ENCODE results near the gene PNPLA1. TPM values are rescaled to one million over a fixed set of nuclear protein-coding genes. Genes with fewer than 3 reads are reported as not detected.

Gene PNPLA1
- total RNA-seq, 1 donor from 2014 or later = 0.35 TPM

DNA sequence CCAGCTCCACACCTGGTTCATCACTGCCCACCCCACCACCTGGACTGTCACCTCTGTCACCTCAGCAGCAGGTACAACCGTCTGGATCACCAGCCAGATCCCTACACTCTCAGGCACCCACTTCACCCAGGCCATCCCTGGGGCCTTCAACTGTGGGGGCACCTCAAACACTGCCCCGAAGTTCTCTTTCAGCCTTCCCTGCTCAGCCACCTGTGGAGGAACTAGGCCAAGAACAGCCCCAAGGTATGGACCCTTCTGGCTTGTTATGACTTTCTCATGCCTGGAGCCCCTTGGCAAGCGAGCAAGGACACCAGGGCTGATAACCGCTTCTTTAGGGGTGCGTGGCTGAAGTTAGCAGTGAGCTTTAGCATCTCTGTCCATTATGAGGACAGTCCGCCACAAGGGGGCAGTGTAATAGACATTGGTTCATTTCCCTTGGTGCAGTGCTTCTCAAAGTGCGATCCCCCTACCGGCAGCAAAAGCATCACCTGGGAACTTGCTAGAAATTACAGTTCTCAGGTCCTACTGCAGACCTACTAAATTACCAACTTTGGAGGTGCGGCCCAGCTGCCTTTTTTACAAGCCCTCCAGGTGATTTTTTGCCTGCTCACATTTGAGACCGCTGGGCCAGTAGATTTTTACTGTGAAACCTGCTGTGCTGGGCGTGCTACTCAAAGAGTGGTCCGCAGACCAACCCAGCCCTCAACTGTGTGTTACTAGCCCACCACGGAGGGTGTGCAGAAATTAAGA lies 32.5 kb downstream of the PNPLA1 start:
- Histone ChIP-seq H3K4me3 (no peak overlapping the region), H3K27ac (no peak overlapping the region), H3K27me3 (peaks cover 5% of the 10 kb centered on the region), H3K36me3 (no peaks in the 10 kb centered on the region), H3K4me1 (no peaks in the 10 kb centered on the region), H3K9me3 (no peaks in the 10 kb centered on the region)
- intact Hi-C loops (cut with DNase I) = no loop called here
- DNase-seq (peak; percentile 76), ATAC-seq (peak; percentile 97)
- TF ChIP-seq, protein P1, sequence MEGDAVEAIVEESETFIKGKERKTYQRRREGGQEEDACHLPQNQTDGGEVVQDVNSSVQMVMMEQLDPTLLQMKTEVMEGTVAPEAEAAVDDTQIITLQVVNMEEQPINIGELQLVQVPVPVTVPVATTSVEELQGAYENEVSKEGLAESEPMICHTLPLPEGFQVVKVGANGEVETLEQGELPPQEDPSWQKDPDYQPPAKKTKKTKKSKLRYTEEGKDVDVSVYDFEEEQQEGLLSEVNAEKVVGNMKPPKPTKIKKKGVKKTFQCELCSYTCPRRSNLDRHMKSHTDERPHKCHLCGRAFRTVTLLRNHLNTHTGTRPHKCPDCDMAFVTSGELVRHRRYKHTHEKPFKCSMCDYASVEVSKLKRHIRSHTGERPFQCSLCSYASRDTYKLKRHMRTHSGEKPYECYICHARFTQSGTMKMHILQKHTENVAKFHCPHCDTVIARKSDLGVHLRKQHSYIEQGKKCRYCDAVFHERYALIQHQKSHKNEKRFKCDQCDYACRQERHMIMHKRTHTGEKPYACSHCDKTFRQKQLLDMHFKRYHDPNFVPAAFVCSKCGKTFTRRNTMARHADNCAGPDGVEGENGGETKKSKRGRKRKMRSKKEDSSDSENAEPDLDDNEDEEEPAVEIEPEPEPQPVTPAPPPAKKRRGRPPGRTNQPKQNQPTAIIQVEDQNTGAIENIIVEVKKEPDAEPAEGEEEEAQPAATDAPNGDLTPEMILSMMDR (IDR thresholded peaks at IDR 0.05) = peak; percentile 94

DNA sequence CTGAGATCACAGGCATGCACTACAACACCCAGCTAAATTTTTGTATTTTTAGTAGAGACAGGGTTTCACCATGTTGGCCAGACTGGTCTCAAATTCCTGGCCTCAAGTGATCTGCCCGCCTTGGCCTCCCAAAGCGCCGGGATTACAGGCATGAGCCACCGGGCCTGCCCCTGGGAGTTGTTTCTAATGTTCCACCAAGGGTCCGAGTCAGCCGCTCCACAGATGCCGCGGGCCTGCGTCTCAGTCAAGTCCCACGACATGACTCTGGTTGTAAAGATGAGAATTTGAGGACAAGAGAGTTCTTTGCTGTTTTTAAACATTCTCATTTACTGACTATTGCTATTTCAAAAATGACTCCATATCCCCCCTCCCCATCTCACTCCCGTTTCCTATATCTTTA lies 36.0 kb downstream of the PNPLA1 start:
- ATAC-seq = no peak
- TF ChIP-seq, protein P1 (IDR thresholded peaks at IDR 0.05) = no peak
- intact Hi-C loops (cut with DNase I) = no loop called here
- H3K27ac ChIP-seq = no peak overlapping the region
- no peaks in the 10 kb centered on the region for H3K4me1 ChIP-seq
- H3K36me3 ChIP-seq = no peaks in the 10 kb centered on the region
- DNase-seq = no peak
- H3K9me3 ChIP-seq = no peaks in the 10 kb centered on the region
- H3K27me3 ChIP-seq = no peaks in the 10 kb centered on the region
- H3K4me3 ChIP-seq = no peak overlapping the region

DNA sequence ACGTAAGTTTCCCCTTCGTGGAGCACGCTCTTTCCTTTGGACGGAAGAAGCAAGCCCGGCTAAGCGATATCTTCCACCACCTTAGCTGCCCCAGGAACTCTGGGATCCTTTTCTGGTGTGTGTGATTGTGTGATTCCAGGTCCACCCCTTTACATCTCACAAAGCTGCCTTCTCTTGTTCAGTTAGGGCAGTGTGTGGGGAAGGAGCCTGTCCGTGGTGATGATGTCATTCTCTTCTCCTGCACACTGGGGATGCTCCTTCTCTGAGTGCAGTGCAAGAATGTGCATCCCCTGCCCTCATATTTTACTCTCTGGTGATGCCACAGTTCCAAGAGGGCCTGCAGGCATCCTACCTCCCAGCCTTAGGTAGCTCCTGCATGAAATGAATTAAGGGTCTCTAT lies 36.5 kb downstream of the PNPLA1 start:
- H3K4me1 ChIP-seq = no peaks in the 10 kb centered on the region
- TF ChIP-seq, protein P1 (IDR thresholded peaks at IDR 0.05) = no peak
- no peaks in the 10 kb centered on the region for H3K9me3 ChIP-seq
- H3K27me3 ChIP-seq = no peaks in the 10 kb centered on the region
- H3K36me3 ChIP-seq = no peaks in the 10 kb centered on the region
- no peak overlapping the region for H3K27ac ChIP-seq
- no peak overlapping the region for H3K4me3 ChIP-seq
- intact Hi-C loops (cut with DNase I) = no loop called here
- DNase-seq (no peak), ATAC-seq (no peak)

DNA sequence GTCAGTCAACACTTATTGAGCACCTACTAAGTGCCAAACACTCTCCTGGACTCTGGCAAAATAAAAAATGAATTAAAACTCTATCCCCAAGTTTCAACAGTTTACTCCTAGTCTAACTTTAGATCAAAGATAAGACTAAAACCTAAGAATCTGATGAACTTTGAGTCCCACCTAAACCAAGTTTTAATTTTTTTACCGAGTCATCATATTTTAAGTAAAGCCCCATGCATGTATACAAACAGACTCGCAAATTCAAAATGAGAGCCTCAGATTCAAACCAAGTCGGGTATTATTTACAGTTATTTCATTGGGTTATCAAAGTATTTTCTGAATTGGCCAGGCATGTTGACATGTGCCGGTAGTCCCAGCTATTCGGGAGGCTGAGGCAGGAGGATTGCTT lies 38.7 kb downstream of the PNPLA1 start:
- TF ChIP-seq, protein P1 (IDR thresholded peaks at IDR 0.05) = no peak
- intact Hi-C loops (cut with DNase I) = no loop called here

DNA sequence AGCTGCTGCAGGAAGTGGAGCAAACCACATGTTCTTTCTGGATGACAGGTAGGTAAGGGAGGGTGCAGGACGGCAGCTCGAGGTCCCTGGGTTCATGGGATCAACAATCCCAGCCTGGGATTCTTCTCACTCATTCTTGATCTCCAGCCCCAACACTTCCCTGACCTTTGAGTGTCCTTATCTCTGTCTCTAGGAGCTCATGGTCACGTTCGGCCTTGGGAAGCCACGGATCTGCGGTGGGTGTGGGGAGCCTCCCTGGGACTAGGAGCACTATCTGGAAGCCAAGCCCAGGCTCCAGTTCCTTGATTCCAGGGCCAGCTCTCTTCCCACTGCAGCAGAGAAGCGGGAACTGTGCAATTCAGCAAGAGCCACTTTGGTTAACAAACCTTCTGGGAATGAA lies 39.3 kb downstream of the PNPLA1 start:
- ATAC-seq = no peak
- no peak overlapping the region for H3K4me3 ChIP-seq
- no peaks in the 10 kb centered on the region for H3K27me3 ChIP-seq
- TF ChIP-seq, protein P1 (IDR thresholded peaks at IDR 0.05) = no peak
- intact Hi-C loops (cut with DNase I) = no loop called here
- H3K4me1 ChIP-seq = no peaks in the 10 kb centered on the region
- no peak for DNase-seq
- H3K9me3 ChIP-seq = no peaks in the 10 kb centered on the region
- H3K27ac ChIP-seq = no peak overlapping the region
- H3K36me3 ChIP-seq = no peaks in the 10 kb centered on the region

More for the DNA sequence above, 38.7 kb downstream of the PNPLA1 start:
- no peak overlapping the region for H3K27ac ChIP-seq
- DNase-seq (no peak), ATAC-seq (no peak)
- no peaks in the 10 kb centered on the region for H3K4me1 ChIP-seq
- H3K9me3 ChIP-seq = no peaks in the 10 kb centered on the region
- no peak overlapping the region for H3K4me3 ChIP-seq
- no peaks in the 10 kb centered on the region for H3K27me3 ChIP-seq
- no peaks in the 10 kb centered on the region for H3K36me3 ChIP-seq
